SK-N-SH (cell line): ENCODE data around the gene CD93. TPM values are rescaled to one million over a fixed set of nuclear protein-coding genes. Genes with fewer than 3 reads are reported as not detected.

ENCODE experiments used
- CTCF ChIA-PET: fragments of 300-600, 350-600 bp; formaldehyde crosslinking; extraction: SDS; loops from one replicate; lab custom pipeline; 2021; lab: Yijun Ruan, JAX
- POLR2A ChIA-PET: fragments of 350-600 bp; sonication (Branson Sonifier 250); formaldehyde crosslinking; extraction: SDS; loops from one replicate; lab custom pipeline; 2020; ENCODE audit warnings: antibody characterized with exemption, inconsistent platforms; lab: Yijun Ruan, JAX
- DNase-seq: peaks from one replicate; pipeline ENCODE4 v3.0.0; 2012
- H2AFZ ChIP-seq: fragments of 200-600 bp; sonication (generic); 2 replicates; pipeline ENCODE4 v1.8.1; 2016; ENCODE audit warnings: antibody characterized with exemption, mild to moderate bottlenecking, low read depth
- H3F3A ChIP-seq: fragments of 200-600 bp; sonication (generic); replicated peaks from 2 replicates; pipeline ENCODE3; 2016; ENCODE audit warnings: antibody characterized with exemption, mild to moderate bottlenecking; ENCODE audit not compliant: insufficient read depth
- H3K27ac ChIP-seq, 2 experiments: fragments of 200-500 bp in 1 of 2; fragments of 200-600 bp in 1 of 2; sonication (Bioruptor generic) in 1 of 2; sonication (generic), shearing (Covaris generic) in 1 of 2; 2 replicates each; pipeline versions ENCODE4 v1.5.1 to v1.6.1; 2014 to 2016; ENCODE audit warnings: low read depth in 2 of 2, inconsistent platforms in 1 of 2, low read length in 1 of 2, mild to moderate bottlenecking in 1 of 2, mixed read lengths in 1 of 2
- H3K27me3 ChIP-seq: fragments of 200-600 bp; sonication (generic), shearing (Covaris generic); 2 replicates; pipeline ENCODE4 v1.6.1; 2016; ENCODE audit warnings: mixed run types; ENCODE audit not compliant: insufficient read depth
- H3K36me3 ChIP-seq, 2 experiments: fragments of 200-500 bp in 1 of 2; fragments of 200-600 bp in 1 of 2; sonication (Bioruptor generic) in 1 of 2; sonication (generic) in 1 of 2; replicated peaks in 1 of 2; 2 replicates each; pipeline versions ENCODE3 to v1.5.1; 2014 to 2016; ENCODE audit warnings: low read length in 1 of 2, mild to moderate bottlenecking in 1 of 2; ENCODE audit not compliant: insufficient read depth in 2 of 2, control insufficient read depth in 1 of 2
- H3K4me1 ChIP-seq, 2 experiments: fragments of 200-500 bp in 1 of 2; fragments of 200-600 bp in 1 of 2; sonication (Bioruptor generic) in 1 of 2; sonication (generic), shearing (Covaris generic) in 1 of 2; 2 replicates each; pipeline versions ENCODE4 v1.5.1 to v1.6.1; 2014 to 2016; ENCODE audit warnings: low read depth in 1 of 2, low read length in 1 of 2, mixed run types in 1 of 2; ENCODE audit not compliant: insufficient read depth in 2 of 2, control insufficient read depth in 1 of 2
- H3K4me2 ChIP-seq: fragments of 200-600 bp; sonication (generic), shearing (Covaris generic); 2 replicates; pipeline ENCODE4 v1.6.1; 2017; ENCODE audit warnings: mixed run types
- H3K4me3 ChIP-seq, 2 experiments: fragments of 200-500 bp in 1 of 2; fragments of 200-600 bp in 1 of 2; sonication (Bioruptor generic) in 1 of 2; sonication (generic), shearing (Covaris generic) in 1 of 2; 2 replicates each; pipeline versions ENCODE4 v1.5.1 to v1.8.1; 2014 to 2016; ENCODE audit warnings: low read depth in 2 of 2, inconsistent platforms in 1 of 2, low read length in 1 of 2, mild to moderate bottlenecking in 1 of 2, mixed read lengths in 1 of 2, moderate library complexity in 1 of 2
- H3K79me2 ChIP-seq: fragments of 200-600 bp; sonication (generic); 2 replicates; pipeline ENCODE4 v1.8.1; 2017; ENCODE audit warnings: mild to moderate bottlenecking; ENCODE audit not compliant: insufficient read depth
- H3K9ac ChIP-seq: fragments of 200-600 bp; sonication (generic); 2 replicates; pipeline ENCODE4 v1.6.1; 2017; ENCODE audit warnings: mixed run types
- H3K9me2 ChIP-seq: fragments of 200-600 bp; sonication (generic); 2 replicates; pipeline ENCODE4 v1.6.1; 2017; ENCODE audit warnings: mixed run types
- H3K9me3 ChIP-seq: fragments of 200-600 bp; sonication (generic); 2 replicates; pipeline ENCODE4 v1.6.1; 2017; ENCODE audit warnings: mixed run types, mild to moderate bottlenecking, moderate library complexity
- H4K20me1 ChIP-seq: fragments of 200-600 bp; sonication (generic); 2 replicates; pipeline ENCODE4 v1.6.1; 2017; ENCODE audit warnings: mild to moderate bottlenecking, mixed run types; ENCODE audit not compliant: insufficient read depth
- EP300 ChIP-seq, 2 experiments: IDR thresholded peaks; 2 replicates each; pipeline versions ENCODE4 v1.4.0 to v1.6.1; 2012; ENCODE audit warnings: borderline replicate concordance in 1 of 2, low read depth in 1 of 2, low read length in 1 of 2
- FOXJ3 ChIP-seq: sonication (generic); formaldehyde crosslinking; IDR thresholded peaks from 2 replicates; pipeline ENCODE4 v1.5.1; 2020; ENCODE audit warnings: mild to moderate bottlenecking, missing genetic modification reagents
- FOXM1 ChIP-seq: IDR thresholded peaks from 2 replicates; pipeline ENCODE4 v1.4.0; 2012; ENCODE audit warnings: low read depth, mild to moderate bottlenecking
- GABPA ChIP-seq: IDR thresholded peaks from 2 replicates; pipeline ENCODE4 v1.4.0; 2012; ENCODE audit warnings: low read depth, mild to moderate bottlenecking
- GATA2 ChIP-seq: sonication (generic); formaldehyde crosslinking; IDR thresholded peaks from 2 replicates; pipeline ENCODE4 v1.5.0; 2020; ENCODE audit warnings: mild to moderate bottlenecking, missing genetic modification reagents
- MAX ChIP-seq: IDR thresholded peaks from 2 replicates; pipeline ENCODE4 v1.4.0; 2012; ENCODE audit warnings: low read depth
- NRF1 ChIP-seq: IDR thresholded peaks from 2 replicates; pipeline ENCODE4 v1.6.1; 2012; ENCODE audit warnings: low read depth, mild to moderate bottlenecking, low read length
- PBX3 ChIP-seq: IDR thresholded peaks from 2 replicates; pipeline ENCODE4; 2012
- REST ChIP-seq: IDR thresholded peaks from 2 replicates; pipeline ENCODE4 v1.6.1; 2012; ENCODE audit warnings: mild to moderate bottlenecking, low read depth, low read length, moderate library complexity
- RFX5 ChIP-seq: IDR thresholded peaks from 2 replicates; pipeline ENCODE4 v1.6.1; 2012; ENCODE audit warnings: mild to moderate bottlenecking, improper control_type of control experiment, low read length
- RXRA ChIP-seq: IDR thresholded peaks from 2 replicates; pipeline ENCODE4 v1.4.0; 2012; ENCODE audit warnings: low read depth, mild to moderate bottlenecking, borderline replicate concordance
- SIN3A ChIP-seq: IDR thresholded peaks from 2 replicates; pipeline ENCODE4 v1.6.1; 2012; ENCODE audit warnings: low read depth, mild to moderate bottlenecking, low read length, moderate library complexity, borderline replicate concordance
- TAF1 ChIP-seq: IDR thresholded peaks from 2 replicates; pipeline ENCODE4 v1.6.1; 2012; ENCODE audit warnings: low read depth, mild to moderate bottlenecking, low read length, moderate library complexity, borderline replicate concordance
- USF1 ChIP-seq: IDR thresholded peaks from 2 replicates; pipeline ENCODE4 v1.4.0; 2012; ENCODE audit warnings: low read depth, borderline replicate concordance
- USF2 ChIP-seq: fragments of 150-350 bp; IDR thresholded peaks from 2 replicates; pipeline ENCODE4 v1.6.1; 2017; ENCODE audit warnings: antibody characterized with exemption, low read length, low read depth, borderline replicate concordance
- YY1 ChIP-seq: IDR thresholded peaks from 2 replicates; pipeline ENCODE4 v1.4.0; 2012; ENCODE audit warnings: low read depth, mild to moderate bottlenecking
- ZBTB33 ChIP-seq: IDR thresholded peaks from 2 replicates; pipeline ENCODE4 v1.4.0; 2012; ENCODE audit warnings: low read depth, borderline replicate concordance
- whole genome bisulfite sequencing: methylation state at CpG from one replicate; pipeline ENCODE4 v1.1.6; 2017; ENCODE audit warnings: low lambda C conversion rate; 5-methylcytosine and 5-hydroxymethylcytosine counted together
- polyA plus RNA-seq, 3 experiments: library from polyadenylated mRNA; depleted of rRNA; stranded (reverse); fragments of >200 nt; gene quantifications; 2 replicates each; pipeline ENCODE4 v1.2.3, GENCODE V29; 2012

CD93 gene
- polyA plus RNA-seq, 1 of the 3 experiments (the other 2 are of a cell fraction) = 0.03 TPM

- Histone ChIP-seq H3K27me3 (peaks cover 80% of the 10 kb centered on the region), H3K9me2 (no peaks in the 10 kb centered on the region), H3K4me2 (no peak overlapping the region), H3K4me3 (no peak overlapping the region), H4K20me1 (no peaks in the 10 kb centered on the region), H3K27ac (no peak overlapping the region), H3F3A (no peaks in the 10 kb centered on the region), H3K36me3 (no peaks in the 10 kb centered on the region), H3K4me1 (no peaks in the 10 kb centered on the region), H3K9me3 (no peaks in the 10 kb centered on the region), H3K9ac (no peak overlapping the region), H3K79me2 (no peaks in the 10 kb centered on the region), H2AFZ (no peak overlapping the region)
- ChIA-PET POLR2A (no interaction called here), CTCF (no interaction called here)
- DNase-seq = no peak
- 42% methylated on average over 15 of the region's 41 CpGs for WGBS
- TF ChIP-seq SIN3A (no peak), RXRA (no peak), YY1 (no peak), FOXJ3 (CRISPR knock-in tag) (no peak), GABPA (no peak), PBX3 (no peak), ZBTB33 (no peak), FOXM1 (no peak), REST (no peak), MAX (no peak), GATA2 (CRISPR knock-in tag) (no peak), RFX5 (no peak), USF2 (no peak), NRF1 (no peak), TAF1 (no peak), USF1 (no peak), EP300 (IDR thresholded peaks at IDR 0.05; ENCODE audit: borderline replicate concordance in 1 of 2, low read depth in 1 of 2, low read length in 1 of 2) (no peak)
These were observed 50.4 kb downstream of the CD93 start for GRCh38 chr20:23035731-23036130.
